ENCODE results near the gene EXOC6B.

EXOC6B gene

GRCh38 chr2:72785517-72785916, 40.3 kb downstream of the EXOC6B start:
- DNase-seq = no peak

DNA sequence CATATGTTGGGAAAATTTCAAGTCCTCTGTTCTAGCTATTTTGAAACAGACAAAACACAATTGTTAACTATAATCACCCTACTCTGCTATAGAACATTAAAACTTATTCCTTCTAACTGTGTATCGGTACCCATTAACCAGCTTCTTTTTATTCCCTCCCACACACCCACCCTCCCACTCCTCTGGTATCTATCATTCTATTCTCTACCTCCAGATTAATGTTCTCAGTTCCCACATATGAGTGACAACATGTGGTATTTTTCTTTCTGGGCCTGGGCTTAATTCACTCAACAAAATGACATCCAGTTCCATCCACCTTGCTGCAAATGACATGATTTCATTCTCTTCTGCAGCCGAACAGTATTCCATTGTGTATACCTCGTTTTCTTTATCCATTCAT, 43.3 kb downstream of the EXOC6B start:
- no peak for DNase-seq

DNA sequence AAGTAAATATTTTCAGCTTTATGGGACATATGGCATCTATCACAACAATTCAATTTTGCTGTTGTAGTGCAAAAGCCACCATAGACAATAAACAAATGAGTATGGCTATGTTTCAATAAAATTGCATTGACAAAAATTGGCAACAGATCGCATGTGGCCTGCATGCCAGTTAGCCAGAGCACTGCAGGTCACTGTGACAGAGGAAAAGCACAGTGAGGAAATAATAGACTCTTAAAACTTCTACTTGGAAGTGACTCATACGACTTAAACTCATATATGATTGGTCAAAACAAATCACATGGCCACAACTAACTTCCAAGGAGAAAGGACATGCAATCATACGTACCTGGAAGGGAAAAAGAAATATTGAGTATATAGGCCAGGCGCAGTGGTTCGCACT, 44.4 kb downstream of the EXOC6B start:
- no peak for DNase-seq

DNA sequence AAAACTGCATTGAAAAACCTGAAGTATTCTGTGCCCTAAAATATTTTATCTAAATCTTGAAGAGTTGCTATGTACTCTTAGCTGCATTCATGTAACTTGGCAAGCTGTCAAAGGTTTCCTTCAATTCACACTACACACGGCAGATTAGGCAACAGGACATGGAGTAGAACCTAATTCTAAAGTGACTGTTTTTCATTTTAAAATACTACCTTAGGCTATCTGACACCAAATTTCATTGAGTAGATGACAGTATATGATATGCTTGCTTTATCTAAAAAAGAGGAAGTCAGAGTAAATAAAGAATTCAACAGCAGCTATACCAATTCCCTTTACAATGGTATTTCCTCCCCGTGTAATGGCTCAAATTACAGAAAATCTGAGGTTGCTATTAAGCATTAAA, 45.4 kb downstream of the EXOC6B start:
- no peak for DNase-seq

DNA sequence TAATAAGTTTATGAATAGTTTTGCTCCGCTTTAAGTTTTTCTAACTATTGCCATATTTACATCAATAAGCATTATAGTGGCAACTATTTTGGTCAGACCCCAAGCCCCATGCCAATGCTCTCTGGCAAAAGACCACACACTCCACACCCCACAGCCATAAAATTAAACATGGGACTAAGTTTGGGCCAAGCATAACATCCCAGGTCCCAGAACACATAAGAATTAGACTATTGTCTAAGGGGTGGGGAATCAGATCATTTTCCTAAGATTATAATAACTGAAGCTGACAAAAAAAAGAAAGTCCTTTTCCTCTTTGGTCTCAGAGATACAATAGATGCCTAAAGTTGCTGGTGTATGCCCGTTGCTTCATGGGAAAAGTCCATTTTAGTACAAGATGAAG, 46.3 kb downstream of the EXOC6B start:
- DNase-seq = no peak

DNA sequence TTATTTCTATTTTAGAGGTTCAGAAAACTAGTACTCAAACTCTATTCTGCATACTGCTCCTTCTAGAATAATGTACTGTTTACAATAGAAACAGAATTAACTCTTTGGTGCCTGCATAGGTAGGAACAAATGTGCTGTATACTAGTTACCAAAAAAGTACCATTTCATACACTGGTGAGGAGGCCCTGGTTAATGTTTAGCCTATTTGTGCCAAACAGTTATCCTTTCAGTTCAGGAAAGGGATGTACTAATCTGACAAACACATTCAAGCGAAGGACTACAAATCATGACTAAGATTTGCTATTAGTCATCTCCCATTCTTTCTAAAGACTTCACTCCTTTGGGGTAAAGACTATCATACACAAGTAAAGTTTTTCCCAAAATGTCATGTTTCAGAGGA, 47.4 kb downstream of the EXOC6B start:
- no peak for DNase-seq

- peak; percentile 61 for DNase-seq
Measured at GRCh38 chr2:72770879-72771461, 54.9 kb downstream of the EXOC6B start.

DNA sequence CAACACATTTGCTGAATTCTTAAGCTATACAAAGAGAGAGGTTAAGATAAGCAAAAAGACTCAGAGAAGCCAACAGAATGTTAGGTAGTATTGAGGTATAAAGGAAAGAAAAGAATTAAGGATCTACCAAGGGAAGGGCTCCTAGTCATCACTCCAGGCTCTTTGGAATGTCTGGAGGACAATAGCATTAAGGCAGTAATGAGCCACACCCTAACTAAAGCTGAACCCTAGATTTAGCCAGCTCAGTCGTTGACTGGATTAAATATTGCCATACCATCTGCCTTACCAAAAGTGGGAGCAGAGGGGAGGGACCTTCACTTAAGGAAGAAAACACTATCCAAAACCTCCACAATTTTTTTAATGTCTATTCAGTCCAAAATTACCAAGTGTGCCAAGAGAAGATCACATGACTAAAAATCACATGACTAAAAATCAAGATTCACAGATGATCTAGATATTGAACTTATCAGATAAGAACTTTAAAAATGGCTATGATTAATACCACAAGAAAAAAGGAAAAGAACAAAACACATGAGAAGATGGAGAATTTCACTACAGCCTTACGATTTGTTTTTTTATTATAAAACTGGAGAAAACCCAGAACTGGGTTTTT, 59.7 kb downstream of the EXOC6B start:
- no peak for DNase-seq

DNA sequence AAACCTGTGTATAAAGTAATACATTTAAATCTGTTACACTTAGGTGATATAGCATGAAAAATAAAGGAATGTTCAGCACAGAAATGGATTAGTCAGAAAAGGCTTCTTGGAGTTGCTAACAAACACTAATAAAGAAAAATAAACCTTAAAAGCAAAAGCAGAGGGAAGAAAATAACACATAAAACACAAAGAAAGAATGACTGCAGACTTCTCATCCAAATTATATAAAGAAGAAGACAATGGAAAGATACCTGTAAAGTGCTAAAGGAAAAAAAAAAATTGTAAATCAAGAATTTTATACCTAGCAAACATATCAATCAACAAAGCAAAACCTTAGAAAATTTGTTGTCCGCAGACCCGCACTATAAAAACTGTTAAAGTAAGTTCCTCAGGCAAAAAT, 63.6 kb downstream of the EXOC6B start:
- no peak for DNase-seq

GRCh38 chr2:72759755-72760154, 66.1 kb downstream of the EXOC6B start:
- DNase-seq = no peak

DNA sequence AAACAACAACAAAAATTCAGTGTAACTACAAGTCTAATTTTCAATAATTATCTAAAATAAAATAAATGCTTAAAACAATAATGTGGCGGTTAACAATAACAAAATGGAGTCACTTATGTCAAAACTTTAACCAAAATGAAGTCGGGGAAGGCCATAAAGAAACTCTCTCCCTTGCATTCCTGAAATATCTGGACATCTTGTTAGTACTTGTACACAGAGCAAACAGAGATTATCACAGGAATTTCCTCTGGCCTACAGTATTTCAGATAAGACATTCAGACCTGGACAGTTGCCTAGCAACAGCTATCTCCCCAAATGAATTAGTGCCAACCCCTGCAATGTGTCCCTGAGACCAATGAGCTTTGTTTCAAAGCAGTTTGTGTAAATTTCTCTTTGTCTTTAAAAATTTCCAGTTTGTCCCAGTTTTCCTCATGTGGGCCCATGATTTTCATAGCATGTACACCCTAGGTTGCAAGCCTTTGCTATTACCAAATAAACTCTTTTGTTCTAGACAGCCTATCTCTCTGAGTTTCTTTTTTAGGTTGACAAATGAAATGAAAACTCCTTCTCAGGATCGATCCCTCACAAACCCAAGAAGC, 68.6 kb downstream of the EXOC6B start:
- DNase-seq = no peak

DNA sequence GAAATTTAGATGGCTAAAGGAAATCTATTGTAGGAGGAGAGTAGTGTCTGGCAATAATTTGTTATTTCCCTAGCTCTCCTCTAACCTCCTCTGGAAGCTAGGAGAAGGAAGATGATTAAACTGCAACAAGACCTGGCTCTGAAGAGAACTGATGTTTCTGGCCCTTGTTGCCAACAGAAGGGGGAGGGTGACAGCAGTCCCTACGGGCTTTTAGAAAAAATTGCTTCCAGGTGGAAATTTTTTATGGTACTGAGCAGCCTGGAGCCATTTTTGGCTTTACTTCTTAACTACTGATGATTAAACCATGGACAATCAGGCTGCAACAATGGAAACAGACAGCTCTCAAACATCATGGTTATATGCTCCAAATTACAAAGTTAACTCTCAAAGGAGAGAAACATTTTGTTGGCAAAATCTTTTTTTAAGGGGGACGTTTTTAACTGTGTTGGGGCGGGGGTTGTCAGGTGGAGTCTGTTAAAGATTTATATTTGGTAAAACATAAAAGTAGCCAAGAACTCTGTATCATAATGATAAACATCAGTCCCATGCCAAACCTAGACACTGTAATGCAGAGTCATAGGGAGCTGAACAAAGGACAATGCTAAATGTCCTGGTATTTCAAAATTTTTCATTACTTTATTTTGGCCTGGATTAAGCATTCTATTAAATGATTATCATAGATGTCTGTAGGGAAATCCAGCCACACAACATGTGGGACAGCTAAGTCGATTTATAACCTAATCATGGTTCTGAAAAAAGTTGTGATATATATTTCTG, 70.0 kb downstream of the EXOC6B start:
- DNase-seq = peak; percentile 33

DNA sequence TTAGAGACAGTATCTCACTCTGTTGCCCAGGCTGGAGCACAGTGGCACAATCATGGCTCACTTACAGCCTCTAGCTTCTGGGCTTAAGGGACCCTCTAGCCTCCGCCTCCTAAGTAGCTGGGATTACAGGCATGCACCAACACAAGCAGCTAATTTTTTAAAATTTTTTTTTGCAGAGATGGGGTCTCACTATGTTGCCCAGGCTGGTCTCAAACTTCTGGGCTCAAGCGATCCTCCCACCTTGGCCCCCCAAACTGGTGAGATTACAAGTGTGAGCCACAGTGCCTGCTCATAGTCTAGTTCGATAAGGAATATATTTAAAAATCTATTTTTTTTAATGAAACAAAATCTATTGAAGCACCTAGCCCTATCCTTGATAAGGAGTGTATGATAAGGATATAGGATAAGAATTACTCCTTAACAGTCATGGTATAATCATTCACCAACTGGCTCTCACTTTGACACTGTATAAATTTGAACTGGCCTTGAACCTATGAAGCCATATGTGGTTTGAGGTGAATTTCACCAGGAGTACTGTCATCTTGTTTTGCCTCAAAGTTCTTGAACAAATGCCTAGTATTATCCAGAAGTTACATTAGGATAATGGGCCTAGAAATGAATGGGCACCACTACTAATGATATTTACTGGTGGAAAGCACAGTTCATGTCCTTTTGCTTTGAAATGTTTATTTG, 71.1 kb downstream of the EXOC6B start:
- DNase-seq = no peak

DNA sequence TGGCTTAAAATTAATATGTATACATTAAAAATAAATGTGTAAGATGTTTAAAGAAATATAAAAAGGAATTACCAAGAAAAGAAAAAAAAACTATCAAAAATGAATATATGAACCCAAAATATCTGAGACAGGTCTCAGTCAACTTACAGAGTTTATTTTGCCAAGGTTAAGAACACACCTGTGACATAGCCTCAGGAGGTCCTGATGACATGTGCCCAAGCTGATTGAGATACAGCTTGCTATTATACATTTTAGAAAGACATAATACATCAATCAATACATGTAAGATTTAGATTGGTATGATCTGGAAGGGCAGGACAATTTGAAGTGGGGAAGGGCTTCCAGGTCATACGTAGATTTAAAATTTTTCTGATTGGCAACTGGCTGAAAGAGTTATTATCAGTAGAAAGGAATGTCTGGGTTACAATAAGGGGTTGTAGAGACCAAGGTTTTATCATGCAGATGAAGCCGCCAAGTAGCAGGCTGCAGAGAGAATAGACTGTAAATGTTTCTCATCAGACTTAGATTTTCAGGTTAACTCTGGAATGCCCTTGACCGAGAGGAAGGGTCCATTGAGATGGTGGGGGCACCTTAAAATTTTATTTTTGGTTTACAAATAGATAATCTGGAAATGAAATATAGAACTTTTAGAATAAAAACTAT, 74.7 kb downstream of the EXOC6B start:
- DNase-seq = no peak

DNA sequence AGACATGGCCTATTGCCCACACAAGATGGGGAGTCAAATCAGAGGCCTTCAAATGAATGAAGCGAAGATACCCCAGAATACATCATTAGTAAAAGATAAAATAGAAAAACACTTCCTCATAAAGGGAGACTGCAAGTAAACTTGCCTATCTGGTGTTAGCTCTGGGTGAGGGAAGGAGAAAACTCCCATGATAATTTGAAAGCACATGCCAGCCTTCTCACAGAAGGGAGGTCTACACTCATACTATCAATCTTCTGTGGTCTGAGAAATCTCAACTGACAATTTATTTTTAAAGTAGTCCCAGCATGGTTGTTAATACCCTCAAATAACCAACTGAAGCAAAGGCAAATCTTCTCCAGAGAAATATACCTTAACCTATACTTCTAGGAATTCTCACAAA, 75.4 kb downstream of the EXOC6B start:
- no peak for DNase-seq

DNA sequence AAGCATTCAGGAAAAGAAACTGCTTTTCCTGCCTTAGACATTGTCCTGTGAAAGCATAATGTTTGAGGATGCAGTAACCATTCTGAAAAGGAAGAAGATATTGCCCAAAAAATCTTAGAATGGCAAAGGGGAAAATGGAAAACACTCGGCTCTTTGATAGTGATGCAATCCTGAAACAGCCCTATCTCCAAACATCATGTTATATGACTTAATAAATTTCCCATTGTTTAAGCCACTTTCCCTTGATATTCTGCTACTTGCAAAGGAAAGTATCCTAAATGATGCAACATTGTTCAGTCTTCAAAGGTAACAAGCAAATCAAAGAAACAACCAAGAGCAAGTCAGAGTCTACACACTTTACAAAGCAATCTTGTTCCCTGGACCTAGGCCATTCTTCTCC, 78.5 kb downstream of the EXOC6B start:
- DNase-seq = no peak

DNA sequence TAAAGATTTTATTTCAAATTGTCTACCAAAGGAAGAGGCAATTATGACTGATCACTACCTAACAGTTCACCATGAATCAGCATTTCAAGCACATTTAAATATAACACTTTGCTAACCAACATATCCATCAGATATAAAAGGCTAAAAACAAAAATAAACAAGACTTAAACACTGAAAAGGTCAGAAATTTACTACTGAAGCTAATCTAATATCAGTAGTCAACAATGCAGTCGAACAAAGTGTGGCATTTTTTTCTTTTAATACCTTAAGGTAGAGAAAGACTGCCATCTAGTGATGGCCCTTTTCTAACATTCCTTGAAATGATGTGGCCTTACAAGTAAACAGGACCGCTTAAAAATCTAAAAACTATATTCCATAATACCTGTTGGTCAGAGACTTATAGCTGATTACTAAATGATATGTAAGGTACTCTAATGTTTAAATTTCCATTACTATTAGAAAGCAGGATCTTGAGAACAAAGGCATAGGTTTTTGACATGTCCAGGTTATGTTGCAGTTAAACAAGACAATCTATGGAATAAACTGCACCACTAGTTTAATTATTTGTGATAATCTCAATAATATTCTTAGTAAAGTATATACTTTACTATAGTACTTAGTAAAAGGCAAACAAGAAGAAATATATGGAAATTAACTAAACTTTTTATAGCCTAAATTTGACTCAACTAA, 80.0 kb downstream of the EXOC6B start:
- DNase-seq = peak; percentile 41

- no peak for DNase-seq
Measured at GRCh38 chr2:72744049-72744448, 81.8 kb downstream of the EXOC6B start.

GRCh38 chr2:72743481-72743880, 82.4 kb downstream of the EXOC6B start:
- DNase-seq = no peak

DNA sequence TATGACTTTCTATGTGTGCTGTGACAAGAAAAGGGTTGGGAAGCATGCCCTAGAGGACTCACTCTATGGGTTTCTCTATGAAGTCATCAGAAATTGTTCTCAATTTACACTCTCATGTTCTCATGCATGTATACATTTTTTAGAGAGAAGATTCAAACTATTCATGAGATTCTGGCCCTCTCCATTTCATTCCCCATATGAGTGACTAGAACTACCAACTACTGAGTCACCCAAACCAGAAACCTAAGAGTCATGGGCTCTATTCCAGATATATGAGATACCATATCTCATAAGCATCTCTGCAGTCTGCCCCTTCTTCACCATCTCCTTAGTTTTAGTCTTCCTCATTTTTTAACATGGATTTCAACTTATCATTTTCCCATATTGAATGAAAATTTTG, 87.7 kb downstream of the EXOC6B start:
- no peak for DNase-seq

DNA sequence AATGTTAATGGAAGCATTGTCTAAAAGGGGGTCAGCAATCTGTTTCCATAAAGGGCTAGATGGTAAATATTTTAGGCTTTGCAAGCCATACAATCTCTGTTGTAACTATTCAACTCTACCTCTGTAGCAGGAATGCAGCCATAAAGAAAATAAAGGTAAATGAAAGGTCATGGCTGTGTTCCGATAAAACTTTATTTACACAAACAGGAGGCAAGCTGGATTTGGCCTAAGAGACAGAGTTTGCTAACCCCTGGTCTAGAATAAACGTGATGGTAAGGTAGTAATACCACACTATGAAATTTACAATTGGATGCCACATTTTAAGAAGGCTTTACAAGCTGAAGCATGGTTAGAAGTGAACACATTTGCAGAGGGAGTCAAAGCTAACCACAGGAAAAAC, 91.4 kb downstream of the EXOC6B start:
- no peak for DNase-seq

- DNase-seq = no peak
Measured at GRCh38 chr2:72731116-72731515, 94.7 kb downstream of the EXOC6B start.
